ENCODE results near the gene MOBP. TPM values are rescaled to one million over a fixed set of nuclear protein-coding genes. Genes with fewer than 3 reads are reported as not detected.

MOBP gene
- total RNA-seq, 1 experiment from 2014 or later = 0.04 TPM

GRCh38 chr3:39499651-39500273 is 32.3 kb downstream of the MOBP start:
- Histone ChIP-seq H3K4me1 (no peaks in the 10 kb centered on the region), H3K27me3 (no peaks in the 10 kb centered on the region), H3K9me3 (replicated peaks) (no peaks in the 10 kb centered on the region), H3K36me3 (no peaks in the 10 kb centered on the region), H3K4me3 (no peak overlapping the region), H3K27ac (no peak overlapping the region)
- no peak for DNase-seq

DNA sequence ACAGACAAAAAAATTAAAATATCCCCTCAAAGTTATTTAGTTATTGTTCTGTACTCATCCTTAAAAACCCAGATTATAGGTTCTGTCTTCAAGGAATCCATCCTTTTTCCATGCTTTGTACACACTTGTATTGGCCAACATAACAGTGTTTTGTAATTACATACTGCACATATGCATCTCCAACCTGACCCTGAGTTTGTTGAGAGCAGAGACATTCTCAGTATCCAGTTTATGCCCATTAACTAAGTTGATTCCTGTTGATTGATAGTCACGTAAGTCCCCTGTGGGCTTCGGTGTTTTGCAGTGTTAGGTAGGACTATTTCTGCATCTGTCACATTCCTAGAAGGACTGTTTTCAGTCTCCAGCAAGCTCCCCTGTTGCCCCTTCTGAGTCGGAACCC is 33.6 kb downstream of the MOBP start:
- no peak for DNase-seq
- no peaks in the 10 kb centered on the region for H3K4me1 ChIP-seq
- H3K4me3 ChIP-seq = no peak overlapping the region
- no peak overlapping the region for H3K27ac ChIP-seq
- no peaks in the 10 kb centered on the region for H3K36me3 ChIP-seq
- H3K9me3 ChIP-seq (replicated peaks) = no peaks in the 10 kb centered on the region
- H3K27me3 ChIP-seq = no peaks in the 10 kb centered on the region

- Histone ChIP-seq H3K4me3 (no peak overlapping the region), H3K4me1 (no peaks in the 10 kb centered on the region), H3K9me3 (replicated peaks) (no peaks in the 10 kb centered on the region), H3K36me3 (no peaks in the 10 kb centered on the region), H3K27me3 (no peaks in the 10 kb centered on the region), H3K27ac (no peak overlapping the region)
- DNase-seq = no peak
Observed at GRCh38 chr3:39501968-39502837, 34.7 kb downstream of the MOBP start.

DNA sequence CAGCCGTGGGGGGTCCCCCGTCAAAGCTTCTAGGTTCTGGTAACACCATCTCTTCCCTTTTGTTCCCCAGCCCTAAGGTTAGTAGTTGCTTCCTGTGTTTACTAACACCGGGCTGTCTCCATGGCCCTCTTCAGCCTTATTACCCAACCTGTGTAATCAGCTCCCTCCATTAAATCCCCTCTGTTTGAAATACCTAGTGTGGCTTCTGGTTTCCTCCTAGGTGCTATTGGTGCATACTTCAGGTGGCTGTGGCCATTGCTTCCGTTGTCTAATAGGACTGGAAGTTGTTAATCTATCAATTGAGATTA is 35.3 kb downstream of the MOBP start:
- Histone ChIP-seq H3K9me3 (replicated peaks) (no peaks in the 10 kb centered on the region), H3K27me3 (no peaks in the 10 kb centered on the region), H3K4me1 (no peaks in the 10 kb centered on the region), H3K27ac (no peak overlapping the region), H3K4me3 (no peak overlapping the region), H3K36me3 (no peaks in the 10 kb centered on the region)
- no peak for DNase-seq

DNA sequence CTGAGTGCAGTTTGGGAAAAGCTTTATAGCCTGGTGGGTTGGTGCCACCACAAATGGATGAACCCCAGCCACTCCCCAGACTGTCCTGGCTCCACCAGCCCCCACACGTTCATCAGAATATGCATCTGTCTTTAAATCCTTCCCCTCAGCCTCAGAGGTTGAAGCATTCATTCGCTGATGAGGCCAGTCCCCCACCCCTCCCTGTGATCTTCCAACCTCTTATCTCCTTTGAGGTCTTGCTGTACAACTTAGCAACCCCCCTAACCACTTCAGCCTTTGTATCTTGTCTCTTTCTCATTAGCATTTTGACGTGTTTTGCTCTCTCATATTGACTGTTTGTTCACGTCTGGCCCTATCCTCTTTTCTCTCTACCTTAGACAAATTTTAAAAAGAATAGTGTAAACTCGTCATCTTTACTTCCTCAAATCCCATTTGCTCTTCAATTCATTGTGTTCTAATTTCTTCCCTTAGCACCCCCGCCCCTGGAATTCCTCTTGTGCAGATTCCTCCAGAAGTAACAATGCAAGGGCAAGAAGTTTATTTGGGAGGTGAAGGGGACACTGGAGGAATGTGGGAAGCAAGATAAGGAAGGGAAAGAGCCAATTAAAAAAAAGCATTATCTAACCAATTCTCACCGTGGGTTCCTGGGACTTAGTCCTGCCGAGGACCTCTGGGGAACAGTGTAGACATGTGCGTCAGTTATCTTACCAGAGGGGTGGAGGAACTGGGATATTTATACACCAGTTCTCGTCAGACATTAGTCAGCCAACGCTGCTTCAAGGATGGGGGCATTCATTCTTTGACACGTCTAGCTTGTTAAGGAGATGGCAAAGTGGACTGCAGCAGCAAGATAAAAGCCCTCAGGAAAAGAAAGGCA is 38.6 kb downstream of the MOBP start:
- H3K36me3 ChIP-seq = no peaks in the 10 kb centered on the region
- no peaks in the 10 kb centered on the region for H3K27me3 ChIP-seq
- no peak overlapping the region for H3K27ac ChIP-seq
- H3K4me3 ChIP-seq = no peak overlapping the region
- H3K4me1 ChIP-seq = no peaks in the 10 kb centered on the region
- DNase-seq = no peak
- no peaks in the 10 kb centered on the region for H3K9me3 ChIP-seq (replicated peaks)

GRCh38 chr3:39506863-39507262 is 39.4 kb downstream of the MOBP start:
- Histone ChIP-seq H3K27ac (no peak overlapping the region), H3K27me3 (no peaks in the 10 kb centered on the region), H3K4me1 (no peaks in the 10 kb centered on the region), H3K9me3 (replicated peaks) (no peaks in the 10 kb centered on the region), H3K4me3 (no peak overlapping the region), H3K36me3 (no peaks in the 10 kb centered on the region)
- no peak for DNase-seq

GRCh38 chr3:39513791-39514369 is 46.4 kb downstream of the MOBP start:
- Histone ChIP-seq H3K27ac (no peak overlapping the region), H3K27me3 (no peaks in the 10 kb centered on the region), H3K4me3 (no peak overlapping the region), H3K9me3 (replicated peaks) (no peaks in the 10 kb centered on the region), H3K4me1 (no peaks in the 10 kb centered on the region), H3K36me3 (no peaks in the 10 kb centered on the region)
- DNase-seq = no peak

DNA sequence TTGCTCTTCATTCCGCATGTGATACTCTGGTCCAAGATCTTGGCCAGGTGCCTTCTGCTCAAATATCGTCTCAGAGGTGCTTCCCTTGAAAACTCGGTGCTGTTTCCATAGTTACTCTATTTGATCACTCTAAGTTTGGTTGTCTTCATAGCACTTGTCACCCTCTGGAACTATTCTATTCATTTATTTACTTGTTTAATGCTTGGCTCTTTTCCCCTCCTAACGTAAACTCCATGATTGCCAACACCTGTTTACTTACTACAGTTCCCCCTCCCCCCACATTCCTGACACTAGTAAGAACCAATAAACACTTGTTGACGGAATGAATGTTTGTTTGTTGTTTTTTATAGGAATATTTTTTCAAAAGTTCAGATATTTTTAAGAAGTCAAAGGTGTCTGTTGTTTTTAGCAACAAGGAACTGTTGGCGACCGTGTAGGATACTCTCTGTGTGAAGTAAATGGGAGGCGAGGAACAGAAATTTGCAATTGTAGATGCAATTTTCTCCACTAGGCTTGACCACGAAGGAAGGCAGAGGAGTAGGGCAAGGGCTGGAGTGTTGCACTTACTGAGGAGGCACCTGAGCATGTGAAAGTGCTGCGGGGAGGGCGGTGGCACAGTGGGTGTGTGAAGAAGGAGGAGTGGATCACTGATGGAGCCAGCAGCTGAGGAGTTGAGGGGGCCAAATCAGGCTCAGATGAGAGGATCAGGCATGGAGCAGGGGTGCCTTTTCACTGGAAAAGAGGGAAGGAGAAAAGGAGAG is 48.4 kb downstream of the MOBP start:
- H3K27me3 ChIP-seq = no peaks in the 10 kb centered on the region
- no peaks in the 10 kb centered on the region for H3K4me1 ChIP-seq
- H3K4me3 ChIP-seq = no peak overlapping the region
- H3K36me3 ChIP-seq = no peaks in the 10 kb centered on the region
- no peak for DNase-seq
- H3K27ac ChIP-seq = no peak overlapping the region
- no peaks in the 10 kb centered on the region for H3K9me3 ChIP-seq (replicated peaks)

DNA sequence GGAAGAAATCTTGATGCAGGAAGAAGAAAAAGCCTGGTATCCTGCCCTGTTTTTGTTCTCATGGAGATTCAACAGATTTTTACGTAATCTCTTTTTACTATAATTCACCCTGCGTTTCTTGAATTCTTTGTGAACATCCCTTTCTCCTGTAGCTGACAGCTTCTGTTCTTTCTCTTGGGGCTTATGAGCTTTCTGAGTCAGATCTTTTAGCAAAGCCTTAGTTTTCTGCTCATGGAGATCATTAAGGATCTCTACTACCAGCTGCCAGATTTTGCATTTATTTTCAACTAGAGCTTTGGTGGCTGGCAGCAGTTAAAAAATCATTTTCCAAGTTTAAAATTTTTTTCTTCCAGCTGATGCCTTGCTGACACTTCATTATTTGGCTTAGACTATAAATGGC is 51.6 kb downstream of the MOBP start:
- no peaks in the 10 kb centered on the region for H3K27me3 ChIP-seq
- no peaks in the 10 kb centered on the region for H3K9me3 ChIP-seq (replicated peaks)
- no peaks in the 10 kb centered on the region for H3K4me1 ChIP-seq
- H3K27ac ChIP-seq = no peak overlapping the region
- H3K36me3 ChIP-seq = no peaks in the 10 kb centered on the region
- H3K4me3 ChIP-seq = no peak overlapping the region
- no peak for DNase-seq

DNA sequence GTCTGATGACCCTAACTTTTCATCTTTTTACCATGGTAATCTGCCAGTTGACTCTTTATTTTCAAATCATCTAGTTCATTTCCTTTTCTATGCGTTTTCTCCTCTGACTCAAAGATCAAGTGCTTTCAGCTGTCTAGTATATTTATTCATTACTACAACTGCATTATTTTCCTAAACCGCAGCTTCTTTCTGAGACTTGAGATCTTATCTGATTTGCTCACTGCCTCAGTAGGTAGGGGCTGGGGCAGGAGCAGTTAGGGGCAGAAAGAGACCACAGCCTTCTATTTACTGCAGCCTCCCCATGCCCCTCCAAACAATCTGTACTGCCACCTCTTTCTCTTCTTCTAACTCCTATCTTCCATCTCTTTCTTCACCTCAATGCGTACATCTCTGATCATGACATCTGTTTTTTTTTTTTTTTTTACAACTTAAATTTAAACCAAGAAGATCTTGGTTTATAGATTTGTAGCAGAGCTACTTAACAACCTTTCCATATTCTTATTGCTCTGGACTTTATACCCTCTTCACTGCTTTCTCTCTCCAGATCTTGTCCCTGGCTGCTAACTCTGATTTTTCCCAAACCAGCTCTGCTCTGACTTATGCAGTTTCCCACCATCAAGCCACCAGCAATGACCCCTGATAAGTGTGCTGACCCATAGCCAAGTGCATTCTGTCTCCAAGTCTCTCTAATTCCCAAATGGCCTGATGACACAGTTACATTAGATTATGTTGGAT is 52.2 kb downstream of the MOBP start:
- no peaks in the 10 kb centered on the region for H3K36me3 ChIP-seq

DNA sequence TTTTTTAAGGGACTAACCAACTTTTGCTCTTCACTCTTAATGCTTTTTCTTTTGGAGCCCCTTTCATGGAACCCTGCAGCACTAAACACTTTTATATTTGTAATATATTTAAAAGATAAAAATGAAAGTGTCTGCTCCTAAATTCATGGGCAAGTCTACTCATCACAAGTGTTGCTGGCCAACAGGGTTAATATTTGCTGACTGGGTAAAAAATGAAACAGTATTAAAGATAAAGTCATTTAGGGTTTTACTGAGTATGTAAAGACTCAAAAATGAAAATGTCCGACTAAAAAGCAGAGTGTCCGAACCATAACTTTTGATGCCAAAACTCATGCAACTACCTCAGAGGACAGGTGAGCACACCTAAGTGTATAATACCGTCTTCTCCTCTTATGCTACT is 54.0 kb downstream of the MOBP start:
- H3K4me1 ChIP-seq = no peaks in the 10 kb centered on the region
- H3K9me3 ChIP-seq (replicated peaks) = no peaks in the 10 kb centered on the region
- no peak for DNase-seq
- H3K27me3 ChIP-seq = no peaks in the 10 kb centered on the region
- H3K36me3 ChIP-seq = no peaks in the 10 kb centered on the region
- no peak overlapping the region for H3K27ac ChIP-seq
- no peak overlapping the region for H3K4me3 ChIP-seq

More for the DNA sequence above, 52.2 kb downstream of the MOBP start:
- Histone ChIP-seq H3K9me3 (replicated peaks) (no peaks in the 10 kb centered on the region), H3K27me3 (no peaks in the 10 kb centered on the region), H3K4me1 (no peaks in the 10 kb centered on the region), H3K27ac (no peak overlapping the region), H3K4me3 (no peak overlapping the region)
- no peak for DNase-seq

- no peaks in the 10 kb centered on the region for H3K36me3 ChIP-seq
- no peaks in the 10 kb centered on the region for H3K9me3 ChIP-seq (replicated peaks)
- DNase-seq = no peak
- H3K27ac ChIP-seq = no peak overlapping the region
- no peak overlapping the region for H3K4me3 ChIP-seq
- no peaks in the 10 kb centered on the region for H3K4me1 ChIP-seq
- no peaks in the 10 kb centered on the region for H3K27me3 ChIP-seq
Observed at GRCh38 chr3:39524107-39524506, 56.6 kb downstream of the MOBP start.

- DNase-seq = no peak
- Histone ChIP-seq H3K36me3 (no peaks in the 10 kb centered on the region), H3K9me3 (replicated peaks) (no peaks in the 10 kb centered on the region), H3K4me1 (no peaks in the 10 kb centered on the region), H3K27ac (no peak overlapping the region), H3K4me3 (no peak overlapping the region), H3K27me3 (no peaks in the 10 kb centered on the region)
Observed at GRCh38 chr3:39528844-39529243, 61.4 kb downstream of the MOBP start.

DNA sequence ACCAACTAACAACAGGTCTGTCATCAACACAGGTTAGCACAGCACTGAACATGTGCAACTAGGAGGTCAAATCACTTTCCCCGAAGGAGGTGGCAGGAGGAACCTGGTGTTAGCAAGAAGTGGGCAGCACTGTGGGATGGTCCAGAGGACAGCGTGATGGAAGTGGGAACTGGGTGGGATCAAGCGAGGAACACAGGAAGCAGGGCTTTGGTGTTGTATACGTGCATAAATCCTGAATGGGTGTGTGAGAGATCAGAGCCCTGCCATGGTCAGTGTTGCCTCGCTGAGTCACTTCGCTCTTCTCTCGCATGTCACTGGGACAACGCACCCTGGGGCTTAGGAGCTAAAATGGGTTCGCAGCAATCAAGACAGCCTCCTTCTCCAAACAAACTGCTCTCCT is 62.1 kb downstream of the MOBP start:
- no peak overlapping the region for H3K4me3 ChIP-seq
- H3K36me3 ChIP-seq = no peaks in the 10 kb centered on the region
- H3K4me1 ChIP-seq = no peaks in the 10 kb centered on the region
- DNase-seq = no peak
- no peak overlapping the region for H3K27ac ChIP-seq
- H3K27me3 ChIP-seq = no peaks in the 10 kb centered on the region
- H3K9me3 ChIP-seq (replicated peaks) = no peaks in the 10 kb centered on the region
